C4-2B (cell line): ENCODE results near the gene TMEM163.
"Not testable (repeated sequence)": the region's sequence is repeated elsewhere in the genome, so short reads cannot be mapped to it uniquely, and the experiment has no call there.

Experiments used
- CTCF ChIP-seq: fragments of 450-650 bp; conservative IDR thresholded peaks from 2 replicates; pipeline ENCODE4 v1.5.1; 2017; ENCODE audit warnings: mild to moderate bottlenecking
- ZFX ChIP-seq: fragments of 450-650 bp; IDR thresholded peaks from 2 replicates; pipeline ENCODE4 v1.6.1; 2017

GRCh38 chr2:134656391-134656790 is 62.4 kb downstream of the TMEM163 start:
- not testable (repeated sequence) for TF ChIP-seq CTCF, ZFX
